Loucy (cell line): ENCODE data around the gene AGTR1.

Experiments
- H2AFZ ChIP-seq: fragments of 200-600 bp; sonication (generic); 2 replicates; pipeline ENCODE4 v1.6.0; 2016; ENCODE audit warnings: antibody characterized with exemption, mild to moderate bottlenecking, low read length, moderate library complexity
- H3F3A ChIP-seq: fragments of 200-600 bp; 2 replicates; pipeline ENCODE4 v1.6.0; 2016; ENCODE audit warnings: antibody characterized with exemption, low read depth, mild to moderate bottlenecking
- H3K27me3 ChIP-seq: fragments of 200-600 bp; sonication (generic); 2 replicates; pipeline ENCODE4 v1.6.1; 2014; ENCODE audit warnings: low read length, mild to moderate bottlenecking; ENCODE audit not compliant: insufficient read depth, poor library complexity, severe bottlenecking
- H3K36me3 ChIP-seq: fragments of 200-600 bp; sonication (generic); 2 replicates; pipeline ENCODE4 v1.6.1; 2016; ENCODE audit warnings: low read length; ENCODE audit not compliant: insufficient read depth
- H3K4me1 ChIP-seq: fragments of 200-600 bp; sonication (generic); 2 replicates; pipeline ENCODE4 v1.5.1; 2014; ENCODE audit warnings: low read length, mild to moderate bottlenecking; ENCODE audit not compliant: insufficient read depth, poor library complexity, severe bottlenecking
- H3K4me2 ChIP-seq: fragments of 200-600 bp; sonication (generic); 2 replicates; pipeline ENCODE4 v1.6.0; 2014; ENCODE audit warnings: antibody characterized with exemption, low read length, low read depth, mild to moderate bottlenecking; ENCODE audit not compliant: poor library complexity, severe bottlenecking
- H3K4me3 ChIP-seq: fragments of 200-600 bp; sonication (generic); 2 replicates; pipeline ENCODE4 v1.5.1; 2014; ENCODE audit warnings: low read length, mild to moderate bottlenecking, mixed read lengths; ENCODE audit not compliant: poor library complexity, severe bottlenecking
- H3K79me2 ChIP-seq: fragments of 200-600 bp; sonication (generic); 2 replicates; pipeline ENCODE4 v1.6.1; 2014; ENCODE audit warnings: low read length; ENCODE audit not compliant: insufficient read depth
- H3K9ac ChIP-seq: fragments of 200-600 bp; sonication (generic); 2 replicates; pipeline ENCODE4 v1.6.0; 2014; ENCODE audit warnings: mild to moderate bottlenecking, low read depth, low read length, moderate library complexity; ENCODE audit not compliant: poor library complexity, severe bottlenecking
- H3K9me2 ChIP-seq: fragments of 200-600 bp; sonication (generic); replicated peaks from 2 replicates; pipeline ENCODE4 v1.6.1; 2016; ENCODE audit warnings: low read depth, low read length, mixed read lengths
- H3K9me3 ChIP-seq: fragments of 200-600 bp; sonication (generic); 2 replicates; pipeline ENCODE4 v1.6.1; 2014; ENCODE audit warnings: mild to moderate bottlenecking, antibody characterized with exemption, low read length, low read depth; ENCODE audit not compliant: insufficient read depth
- H4K20me1 ChIP-seq: fragments of 200-600 bp; sonication (generic); 2 replicates; pipeline ENCODE4 v1.6.0; 2014; ENCODE audit warnings: antibody characterized with exemption, low read length, mild to moderate bottlenecking; ENCODE audit not compliant: insufficient read depth, poor library complexity, severe bottlenecking
- CTCF ChIP-seq: fragments of 200-600 bp; sonication (generic); conservative IDR thresholded peaks from 2 replicates; pipeline ENCODE4 v1.5.1; 2014; ENCODE audit warnings: mild to moderate bottlenecking, antibody characterized with exemption, low read length
- EZH2phosphoT487 ChIP-seq: fragments of 200-600 bp; IDR thresholded peaks from 2 replicates; pipeline ENCODE4 v1.6.1; 2018; ENCODE audit warnings: antibody characterized with exemption, mild to moderate bottlenecking, moderate library complexity, borderline replicate concordance

The AGTR1 gene

GRCh38 chr3:148739720-148740119, 42.0 kb downstream of the AGTR1 start:
- H3K27me3 ChIP-seq, result no peaks in the 10 kb centered on the region
- TF ChIP-seq EZH2phosphoT487 (no peak), CTCF (no peak)
- no peaks in the 10 kb centered on the region for H3K36me3 ChIP-seq
- H3K4me2 ChIP-seq, result no peak overlapping the region
- no peaks in the 10 kb centered on the region for H3F3A ChIP-seq
- H3K79me2 ChIP-seq, result no peaks in the 10 kb centered on the region
- no peak overlapping the region for H2AFZ ChIP-seq
- H3K9me2 ChIP-seq, result no peaks in the 10 kb centered on the region
- H3K9me3 ChIP-seq, result no peaks in the 10 kb centered on the region
- H3K9ac ChIP-seq, result no peak overlapping the region
- H3K4me1 ChIP-seq, result peaks cover 7% of the 10 kb centered on the region
- H3K4me3 ChIP-seq, result no peak overlapping the region
- no peaks in the 10 kb centered on the region for H4K20me1 ChIP-seq

- Histone ChIP-seq H3K9me2 (no peaks in the 10 kb centered on the region), H3K4me2 (no peak overlapping the region), H3K9ac (no peak overlapping the region), H3F3A (no peaks in the 10 kb centered on the region), H3K4me1 (peaks cover 5% of the 10 kb centered on the region), H3K9me3 (no peaks in the 10 kb centered on the region), H4K20me1 (no peaks in the 10 kb centered on the region), H3K27me3 (no peaks in the 10 kb centered on the region), H2AFZ (no peak overlapping the region), H3K36me3 (no peaks in the 10 kb centered on the region), H3K79me2 (no peaks in the 10 kb centered on the region), H3K4me3 (no peak overlapping the region)
- TF ChIP-seq CTCF (no peak), EZH2phosphoT487 (no peak)
These were observed 42.6 kb downstream of the AGTR1 start for GRCh38 chr3:148740291-148740690.

- no peak overlapping the region for H3K4me3 ChIP-seq
- no peaks in the 10 kb centered on the region for H3F3A ChIP-seq
- no peaks in the 10 kb centered on the region for H4K20me1 ChIP-seq
- H3K9me3 ChIP-seq, result no peaks in the 10 kb centered on the region
- no peaks in the 10 kb centered on the region for H3K36me3 ChIP-seq
- no peak overlapping the region for H3K4me2 ChIP-seq
- H3K9ac ChIP-seq, result no peak overlapping the region
- no peak overlapping the region for H2AFZ ChIP-seq
- TF ChIP-seq EZH2phosphoT487, result no peak
- TF ChIP-seq CTCF, result no peak
- H3K27me3 ChIP-seq, result no peaks in the 10 kb centered on the region
- no peaks in the 10 kb centered on the region for H3K4me1 ChIP-seq
- no peaks in the 10 kb centered on the region for H3K9me2 ChIP-seq
- no peaks in the 10 kb centered on the region for H3K79me2 ChIP-seq
These were observed 43.5 kb downstream of the AGTR1 start for GRCh38 chr3:148741219-148741618.
